Astrocyte (in vitro differentiated cells and primary cell): ENCODE data around the gene WNT11. TPM values are rescaled to one million over a fixed set of nuclear protein-coding genes. Genes with fewer than 3 reads are reported as not detected.

Source experiments
- DNase-seq: peaks from one replicate; pipeline ENCODE4 v3.0.0-alpha.2; 2010; ENCODE audit warnings: low read depth
- FAIRE-seq: peaks from 2 replicates; lab custom pipeline; 2011; peaks lifted over from hg19 to GRCh38; lab: Jason Lieb, UNC
- H2AFZ ChIP-seq: 2 replicates; pipeline ENCODE4 v1.6.0; 2012; ENCODE audit warnings: low read depth, low read length, inconsistent platforms
- H3K27ac ChIP-seq: 2 replicates; pipeline ENCODE4 v1.5.1; 2011; ENCODE audit warnings: low read depth, low read length, inconsistent platforms
- H3K27me3 ChIP-seq: 2 replicates; pipeline ENCODE4 v1.6.0; 2011; ENCODE audit warnings: low read length, inconsistent platforms; ENCODE audit not compliant: insufficient read depth
- H3K36me3 ChIP-seq: 2 replicates; pipeline ENCODE4 v1.5.1; 2011; ENCODE audit warnings: low read length, inconsistent platforms; ENCODE audit not compliant: insufficient read depth
- H3K4me1 ChIP-seq: 2 replicates; pipeline ENCODE4 v1.5.1; 2011; ENCODE audit warnings: low read length, inconsistent platforms; ENCODE audit not compliant: insufficient read depth
- H3K4me2 ChIP-seq: 2 replicates; pipeline ENCODE4 v1.6.0; 2012; ENCODE audit warnings: low read length, inconsistent platforms
- H3K4me3 ChIP-seq: 2 replicates; pipeline ENCODE4 v1.5.1; 2011; ENCODE audit warnings: low read depth, mild to moderate bottlenecking, low read length, inconsistent platforms; ENCODE audit not compliant: insufficient read depth
- H3K79me2 ChIP-seq: 2 replicates; pipeline ENCODE4 v1.6.0; 2012; ENCODE audit warnings: mild to moderate bottlenecking, low read length, inconsistent platforms; ENCODE audit not compliant: insufficient read depth
- H3K9ac ChIP-seq: 2 replicates; pipeline ENCODE4 v1.6.0; 2012; ENCODE audit warnings: mild to moderate bottlenecking, low read length, inconsistent platforms
- H3K9me3 ChIP-seq: 2 replicates; pipeline ENCODE4 v1.5.1; 2012; ENCODE audit warnings: low read depth, mild to moderate bottlenecking, low read length, inconsistent platforms; ENCODE audit not compliant: insufficient read depth
- H4K20me1 ChIP-seq: 2 replicates; pipeline ENCODE4 v1.6.0; 2012; ENCODE audit warnings: low read length, inconsistent platforms; ENCODE audit not compliant: insufficient read depth
- H3K27ac Mint-ChIP-seq: one replicate; pipeline ENCODE4 v1.8.0; 2021; ENCODE audit warnings: mild to moderate bottlenecking, mixed read lengths; ENCODE audit not compliant: unreplicated experiment
- H3K27me3 Mint-ChIP-seq: one replicate; pipeline ENCODE4 v1.8.0; 2021; ENCODE audit warnings: low read depth, mixed read lengths; ENCODE audit not compliant: unreplicated experiment
- H3K36me3 Mint-ChIP-seq: one replicate; pipeline ENCODE4 v1.8.0; 2021; ENCODE audit warnings: low read depth, mixed read lengths; ENCODE audit not compliant: unreplicated experiment
- H3K4me1 Mint-ChIP-seq: one replicate; pipeline ENCODE4 v1.8.0; 2021; ENCODE audit warnings: low read depth, mixed read lengths; ENCODE audit not compliant: unreplicated experiment
- H3K4me3 Mint-ChIP-seq: one replicate; pipeline ENCODE4 v1.8.0; 2021; ENCODE audit warnings: mild to moderate bottlenecking, moderate library complexity, mixed read lengths; ENCODE audit not compliant: unreplicated experiment
- H3K9me3 Mint-ChIP-seq: one replicate; pipeline ENCODE4 v1.8.0; 2021; ENCODE audit warnings: mild to moderate bottlenecking, mixed read lengths; ENCODE audit not compliant: unreplicated experiment
- CTCF ChIP-seq: IDR thresholded peaks from 2 replicates; pipeline ENCODE4 v1.5.1; 2011; ENCODE audit warnings: low read depth, mild to moderate bottlenecking, inconsistent platforms, low read length, moderate library complexity; ENCODE audit not compliant: insufficient read depth
- EZH2 ChIP-seq: IDR thresholded peaks from 2 replicates; pipeline ENCODE4 v1.6.1; 2012; ENCODE audit warnings: mild to moderate bottlenecking, low read length, inconsistent platforms; ENCODE audit not compliant: insufficient read depth
- total RNA-seq: library from RNA; stranded (reverse); gene quantifications from 2 replicates; pipeline ENCODE4 v1.2.1, GENCODE V29; 2021

WNT11 gene
- total RNA-seq, 1 donor from 2014 or later, result 1.3 TPM

GRCh38 chr11:76228875-76229149 is 22.5 kb upstream of the WNT11 start:
- no peak overlapping the region for H3K4me3 Mint-ChIP-seq
- peaks cover 1% of the 10 kb centered on the region for H3K4me1 ChIP-seq
- H3K9me3 ChIP-seq, result no peaks in the 10 kb centered on the region
- H3K4me1 Mint-ChIP-seq, result peaks cover 4% of the 10 kb centered on the region
- H3K27me3 ChIP-seq, result peaks cover 10% of the 10 kb centered on the region
- no peak for DNase-seq
- H2AFZ ChIP-seq, result no peak overlapping the region
- H4K20me1 ChIP-seq, result no peaks in the 10 kb centered on the region
- no peak overlapping the region for H3K9ac ChIP-seq
- FAIRE-seq, result no peak
- no peaks in the 10 kb centered on the region for H3K9me3 Mint-ChIP-seq
- H3K27me3 Mint-ChIP-seq, result peaks cover 42% of the 10 kb centered on the region
- TF ChIP-seq EZH2, result no peak
- TF ChIP-seq CTCF, result no peak
- no peaks in the 10 kb centered on the region for H3K36me3 Mint-ChIP-seq
- no peak overlapping the region for H3K27ac ChIP-seq
- no peak overlapping the region for H3K27ac Mint-ChIP-seq
- no peaks in the 10 kb centered on the region for H3K36me3 ChIP-seq
- no peak overlapping the region for H3K4me2 ChIP-seq
- H3K79me2 ChIP-seq, result no peaks in the 10 kb centered on the region
- no peak overlapping the region for H3K4me3 ChIP-seq

GRCh38 chr11:76228071-76228874 is 22.0 kb upstream of the WNT11 start:
- Histone ChIP-seq H3K9me3 (no peaks in the 10 kb centered on the region), H3K79me2 (no peaks in the 10 kb centered on the region), H3K4me3 (no peak overlapping the region), H3K27ac (no peak overlapping the region), H3K9ac (no peak overlapping the region), H4K20me1 (no peaks in the 10 kb centered on the region), H3K4me2 (no peak overlapping the region), H2AFZ (no peak overlapping the region), H3K4me1 (no peaks in the 10 kb centered on the region), H3K36me3 (no peaks in the 10 kb centered on the region), H3K27me3 (peaks cover 10% of the 10 kb centered on the region)
- FAIRE-seq, result no peak
- H3K9me3 Mint-ChIP-seq, result no peaks in the 10 kb centered on the region
- no peak for DNase-seq
- H3K27me3 Mint-ChIP-seq, result peaks cover 42% of the 10 kb centered on the region
- TF ChIP-seq EZH2, result no peak
- no peak for TF ChIP-seq CTCF
- H3K27ac Mint-ChIP-seq, result no peak overlapping the region
- H3K36me3 Mint-ChIP-seq, result no peaks in the 10 kb centered on the region
- peaks cover 4% of the 10 kb centered on the region for H3K4me1 Mint-ChIP-seq
- H3K4me3 Mint-ChIP-seq, result no peak overlapping the region

- Histone ChIP-seq H2AFZ (no peak overlapping the region), H3K4me1 (no peaks in the 10 kb centered on the region), H3K36me3 (no peaks in the 10 kb centered on the region), H3K4me3 (no peak overlapping the region), H3K79me2 (no peaks in the 10 kb centered on the region), H3K27ac (no peak overlapping the region), H3K4me2 (no peak overlapping the region), H3K9me3 (no peaks in the 10 kb centered on the region), H3K9ac (no peak overlapping the region), H3K27me3 (peaks cover 10% of the 10 kb centered on the region), H4K20me1 (no peaks in the 10 kb centered on the region)
- Mint-ChIP-seq H3K27ac (no peak overlapping the region), H3K9me3 (no peaks in the 10 kb centered on the region), H3K4me3 (no peak overlapping the region), H3K36me3 (no peaks in the 10 kb centered on the region), H3K4me1 (peaks cover 4% of the 10 kb centered on the region), H3K27me3 (peaks cover 39% of the 10 kb centered on the region)
- TF ChIP-seq EZH2 (no peak), CTCF (no peak)
- FAIRE-seq (no peak), DNase-seq (no peak)
Observed at GRCh38 chr11:76226626-76227025, 20.3 kb upstream of the WNT11 start.
